BE2C (cell line): ENCODE measurements around the gene GPC5.
"Not testable (repeated sequence)": the region's sequence is repeated elsewhere in the genome, so short reads cannot be mapped to it uniquely, and the experiment has no call there.

Source experiments
- DNase-seq: peaks from one replicate; pipeline ENCODE4 v3.0.0-alpha.2; 2020
- H3K27me3 ChIP-seq: fragments of 250-450 bp; sonication (Bioruptor Pico); 2 replicates; pipeline ENCODE4 v1.5.1; 2020; ENCODE audit warnings: mild to moderate bottlenecking
- H3K36me3 ChIP-seq: fragments of 250-450 bp; sonication (Bioruptor Pico); 2 replicates; pipeline ENCODE4 v1.5.1; 2020; ENCODE audit warnings: mild to moderate bottlenecking
- H3K4me1 ChIP-seq: fragments of 250-450 bp; sonication (Bioruptor Pico); 2 replicates; pipeline ENCODE4 v1.5.1; 2020
- H3K4me3 ChIP-seq: 2 replicates; pipeline ENCODE4 v1.5.1; 2011; ENCODE audit warnings: low read depth, low read length
- H3K9me3 ChIP-seq: fragments of 250-450 bp; sonication (Bioruptor Pico); 2 replicates; pipeline ENCODE4 v1.5.1; 2020
- TF ChIP-seq, protein P1 (sequence below): IDR thresholded peaks from 2 replicates; pipeline ENCODE4 v1.5.1; 2012; ENCODE audit warnings: mild to moderate bottlenecking, low read depth, low read length

Gene GPC5

DNA sequence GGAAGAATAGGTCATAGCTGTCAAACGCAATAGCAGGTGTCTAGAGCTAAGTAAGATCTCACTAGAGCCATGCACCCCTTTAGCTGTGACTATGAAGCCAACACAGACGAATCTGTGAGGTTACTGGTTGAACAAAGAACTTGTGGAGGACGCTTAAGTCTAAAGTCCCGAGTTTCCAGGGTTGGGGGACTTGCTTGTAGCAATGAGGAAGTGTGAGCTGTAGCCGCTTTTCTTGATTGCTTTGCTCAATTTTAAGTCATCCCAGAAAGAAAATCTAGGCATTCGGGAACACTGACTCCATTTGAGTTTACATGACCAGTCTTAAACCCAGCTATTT, 1.6 kb downstream of the GPC5 start:
- H3K4me1 ChIP-seq, result 0 out of 2 replicates have a peak, but pooled peaks cover 4% of the 10 kb centered on the region
- H3K4me3 ChIP-seq, result no peak overlapping the region
- no peak for DNase-seq
- TF ChIP-seq, protein P1, sequence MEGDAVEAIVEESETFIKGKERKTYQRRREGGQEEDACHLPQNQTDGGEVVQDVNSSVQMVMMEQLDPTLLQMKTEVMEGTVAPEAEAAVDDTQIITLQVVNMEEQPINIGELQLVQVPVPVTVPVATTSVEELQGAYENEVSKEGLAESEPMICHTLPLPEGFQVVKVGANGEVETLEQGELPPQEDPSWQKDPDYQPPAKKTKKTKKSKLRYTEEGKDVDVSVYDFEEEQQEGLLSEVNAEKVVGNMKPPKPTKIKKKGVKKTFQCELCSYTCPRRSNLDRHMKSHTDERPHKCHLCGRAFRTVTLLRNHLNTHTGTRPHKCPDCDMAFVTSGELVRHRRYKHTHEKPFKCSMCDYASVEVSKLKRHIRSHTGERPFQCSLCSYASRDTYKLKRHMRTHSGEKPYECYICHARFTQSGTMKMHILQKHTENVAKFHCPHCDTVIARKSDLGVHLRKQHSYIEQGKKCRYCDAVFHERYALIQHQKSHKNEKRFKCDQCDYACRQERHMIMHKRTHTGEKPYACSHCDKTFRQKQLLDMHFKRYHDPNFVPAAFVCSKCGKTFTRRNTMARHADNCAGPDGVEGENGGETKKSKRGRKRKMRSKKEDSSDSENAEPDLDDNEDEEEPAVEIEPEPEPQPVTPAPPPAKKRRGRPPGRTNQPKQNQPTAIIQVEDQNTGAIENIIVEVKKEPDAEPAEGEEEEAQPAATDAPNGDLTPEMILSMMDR, result no peak
- H3K27me3 ChIP-seq, result no peaks in the 10 kb centered on the region; the same call in 1 of the 2 replicates
- no peaks in the 10 kb centered on the region for H3K36me3 ChIP-seq
- H3K9me3 ChIP-seq, result no peaks in the 10 kb centered on the region

DNA sequence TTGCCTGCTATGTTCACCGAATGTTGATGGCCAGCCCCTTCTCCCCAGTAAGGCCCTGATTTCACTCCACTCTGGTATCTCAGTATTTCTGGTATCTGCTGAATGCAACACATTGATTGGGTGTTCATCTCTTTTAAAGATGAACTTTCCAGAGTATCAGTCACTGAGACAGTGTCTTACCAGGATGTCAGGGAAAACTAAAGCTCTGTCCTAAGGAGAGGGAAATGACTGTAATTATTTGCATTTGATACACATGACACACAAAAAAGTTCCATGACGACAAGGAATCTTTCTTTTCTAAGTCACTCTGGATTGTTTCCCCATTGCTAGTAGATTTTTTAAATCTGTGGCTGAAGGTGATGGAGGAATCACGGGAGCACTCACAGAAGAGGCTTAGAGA, 2.2 kb downstream of the GPC5 start:
- DNase-seq, result no peak
- Histone ChIP-seq H3K9me3 (no peaks in the 10 kb centered on the region), H3K27me3 (no peaks in the 10 kb centered on the region; the same call in 1 of the 2 replicates), H3K36me3 (no peaks in the 10 kb centered on the region), H3K4me1 (0 out of 2 replicates have a peak, but pooled peaks cover 4% of the 10 kb centered on the region), H3K4me3 (no peak overlapping the region)
- TF ChIP-seq, protein P1, result no peak

DNA sequence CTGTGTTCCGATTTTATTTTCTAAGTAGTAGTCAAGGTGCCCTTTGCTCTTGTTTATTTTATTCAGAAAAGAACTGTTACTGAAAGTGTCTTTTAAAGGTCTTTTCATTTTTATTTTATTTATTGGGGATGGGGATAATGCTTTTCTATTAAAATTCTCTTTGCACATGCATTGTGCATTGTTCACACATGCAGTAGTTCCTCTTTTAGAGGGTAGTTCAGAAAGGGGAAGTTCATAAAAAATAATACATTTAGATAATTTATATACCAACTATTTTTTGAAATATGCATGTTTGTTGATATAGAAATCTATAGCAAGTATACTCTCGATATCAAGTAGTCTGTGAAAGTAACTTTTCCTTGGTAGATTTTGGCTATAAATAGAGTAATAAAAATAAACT, 3.5 kb downstream of the GPC5 start:
- TF ChIP-seq, protein P1, result no peak
- H3K4me1 ChIP-seq, result 0 out of 2 replicates have a peak, but pooled peaks cover 4% of the 10 kb centered on the region
- H3K27me3 ChIP-seq, result no peaks in the 10 kb centered on the region; the same call in 1 of the 2 replicates
- H3K4me3 ChIP-seq, result no peak overlapping the region
- H3K9me3 ChIP-seq, result no peaks in the 10 kb centered on the region
- no peaks in the 10 kb centered on the region for H3K36me3 ChIP-seq
- DNase-seq, result no peak

DNA sequence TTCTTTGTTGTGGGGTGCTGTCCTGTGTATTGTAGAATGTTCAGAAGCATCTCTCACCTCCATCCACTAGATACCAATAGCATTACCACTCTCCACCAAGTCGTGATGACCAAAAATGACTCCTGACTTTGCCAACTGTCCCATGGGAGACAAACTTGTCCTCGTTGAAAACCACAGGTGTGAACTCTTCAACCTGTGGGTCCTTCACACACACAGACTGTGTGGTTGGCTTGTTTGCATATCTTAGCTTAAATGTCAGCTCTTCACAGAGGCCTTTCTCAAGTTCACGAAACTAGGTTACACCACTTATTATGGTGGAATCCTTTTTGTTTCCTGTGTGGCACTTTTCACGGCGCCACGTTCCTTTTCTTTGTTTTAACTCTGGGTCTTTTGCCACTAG, 6.8 kb downstream of the GPC5 start:
- Histone ChIP-seq H3K36me3 (no peaks in the 10 kb centered on the region), H3K27me3 (no peaks in the 10 kb centered on the region), H3K4me1 (0 out of 2 replicates have a peak, but pooled peaks cover 4% of the 10 kb centered on the region), H3K4me3 (no peak overlapping the region), H3K9me3 (no peaks in the 10 kb centered on the region)
- DNase-seq, result no peak
- TF ChIP-seq, protein P1, result no peak

DNA sequence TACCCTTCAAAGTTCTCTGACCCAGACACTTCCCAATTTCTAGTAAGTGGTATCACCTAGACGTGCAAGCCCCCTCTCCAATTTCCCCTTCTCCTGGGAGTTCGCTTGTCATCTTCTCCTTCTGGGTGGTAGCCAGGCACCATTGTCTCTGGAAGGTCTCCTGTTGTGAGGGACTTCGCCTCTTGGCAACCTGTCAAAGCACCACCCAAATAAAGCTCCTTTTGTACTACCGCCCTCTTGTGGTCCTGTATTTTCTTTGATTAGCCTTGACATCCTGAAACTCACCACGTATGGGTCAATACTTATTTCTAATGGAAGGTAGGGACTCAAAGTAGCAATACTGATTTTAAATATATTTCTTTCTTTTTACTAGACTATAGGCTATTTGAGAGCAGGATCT, 8.2 kb downstream of the GPC5 start:
- Histone ChIP-seq H3K27me3 (no peaks in the 10 kb centered on the region), H3K9me3 (no peaks in the 10 kb centered on the region), H3K36me3 (no peaks in the 10 kb centered on the region), H3K4me3 (no peak overlapping the region), H3K4me1 (0 out of 2 replicates have a peak, but pooled peaks cover 4% of the 10 kb centered on the region)
- peak; percentile 66 for DNase-seq
- TF ChIP-seq, protein P1, result peak; percentile 79

DNA sequence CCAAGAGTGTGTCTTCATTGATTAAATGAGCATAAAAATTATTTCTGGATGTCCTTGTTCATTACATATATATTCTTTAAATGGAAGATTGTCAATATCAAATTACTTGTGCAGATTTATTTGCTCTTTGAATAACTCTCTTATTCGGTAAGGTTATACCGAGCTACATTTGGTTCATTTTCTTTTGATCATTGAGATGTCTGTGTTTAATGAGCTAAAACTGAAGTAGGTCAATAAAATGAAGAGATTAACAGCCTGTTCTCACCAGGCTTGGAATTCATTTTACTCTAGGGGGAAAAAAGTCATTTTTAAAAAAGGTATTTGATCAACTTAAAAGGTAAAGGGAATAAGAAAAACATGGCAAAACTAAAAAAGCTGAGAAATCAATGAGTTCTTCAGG, 10.6 kb downstream of the GPC5 start:
- TF ChIP-seq, protein P1, result no peak
- 0 out of 2 replicates have a peak, but pooled peaks cover 4% of the 10 kb centered on the region for H3K4me1 ChIP-seq
- no peak for DNase-seq
- H3K27me3 ChIP-seq, result no peaks in the 10 kb centered on the region
- no peak overlapping the region for H3K4me3 ChIP-seq
- no peaks in the 10 kb centered on the region for H3K36me3 ChIP-seq
- no peaks in the 10 kb centered on the region for H3K9me3 ChIP-seq

DNA sequence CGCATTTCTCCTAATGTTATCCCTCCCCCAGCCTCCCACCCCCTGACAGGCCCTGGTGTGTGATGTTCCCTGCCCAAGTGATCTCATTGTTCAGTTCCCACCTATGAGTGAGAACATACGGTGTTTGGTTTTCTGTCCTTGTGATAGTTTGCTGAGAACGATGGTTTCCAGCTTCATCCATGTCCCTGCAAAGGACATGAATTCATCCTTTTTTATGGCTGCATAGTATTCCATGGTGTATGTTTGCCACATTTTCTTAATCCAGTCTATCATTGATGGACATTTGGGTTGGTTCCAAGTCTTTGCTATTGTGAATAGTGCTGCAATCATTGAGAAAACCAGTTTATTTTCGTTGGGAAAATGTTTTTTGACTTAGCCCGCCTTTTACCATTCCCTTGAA, 18.2 kb downstream of the GPC5 start:
- H3K27me3 ChIP-seq, H3K36me3 ChIP-seq, DNase-seq, H3K9me3 ChIP-seq, H3K4me3 ChIP-seq, H3K4me1 ChIP-seq: not testable (repeated sequence)
